ENCODE measurements around the gene ZNF750.

ZNF750 gene

DNA sequence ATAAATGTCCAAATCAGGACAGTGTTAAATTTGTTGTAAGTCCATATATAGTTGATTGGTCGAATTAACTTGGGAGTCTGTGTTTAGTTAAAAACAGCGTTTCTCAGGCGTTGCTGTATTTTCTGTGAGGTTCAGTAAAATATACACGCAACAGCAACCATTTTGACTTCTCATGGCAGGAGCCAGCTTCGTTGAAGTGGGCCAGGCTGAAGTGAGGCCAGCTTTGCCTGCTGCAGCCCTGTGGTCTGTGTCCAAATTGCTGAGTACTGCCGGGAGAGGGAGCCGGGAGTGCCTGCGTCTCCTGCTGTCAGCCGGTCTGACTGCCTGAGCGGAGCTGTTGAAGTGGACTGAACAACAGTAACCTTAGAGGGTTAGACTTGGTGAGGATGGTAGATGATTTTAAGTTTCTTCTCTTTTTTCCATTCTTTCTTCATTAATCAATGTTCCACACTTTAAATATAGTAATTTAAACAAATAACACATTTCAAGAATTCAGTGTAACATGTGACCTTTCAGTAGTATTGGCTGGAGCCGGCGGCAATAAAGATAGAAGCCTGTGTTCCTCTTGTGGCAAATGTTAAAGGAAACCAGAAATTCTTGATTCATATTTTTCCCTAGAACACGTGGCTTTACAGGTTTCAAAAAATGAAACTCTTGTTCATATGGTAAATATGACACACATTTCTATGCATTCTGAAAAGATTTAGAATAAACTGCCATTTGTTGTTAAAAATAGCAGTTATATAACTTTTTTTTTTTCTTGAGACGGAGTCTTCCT lies 37.0 kb upstream of the ZNF750 start:
- no peaks in the 10 kb centered on the region for H3K9me2 ChIP-seq (replicated peaks; ENCODE audit: insufficient read depth, low read length)
- H3F3A ChIP-seq (ENCODE audit: insufficient read depth), result no peaks in the 10 kb centered on the region; the same call in 1 of the 2 replicates
- no peak overlapping the region for H3K9ac ChIP-seq (ENCODE audit: low read length)
- TF ChIP-seq EZH2phosphoT487 (conservative IDR thresholded peaks at IDR 0.05; ENCODE audit: low read length), result no peak
- TF ChIP-seq, protein P1, sequence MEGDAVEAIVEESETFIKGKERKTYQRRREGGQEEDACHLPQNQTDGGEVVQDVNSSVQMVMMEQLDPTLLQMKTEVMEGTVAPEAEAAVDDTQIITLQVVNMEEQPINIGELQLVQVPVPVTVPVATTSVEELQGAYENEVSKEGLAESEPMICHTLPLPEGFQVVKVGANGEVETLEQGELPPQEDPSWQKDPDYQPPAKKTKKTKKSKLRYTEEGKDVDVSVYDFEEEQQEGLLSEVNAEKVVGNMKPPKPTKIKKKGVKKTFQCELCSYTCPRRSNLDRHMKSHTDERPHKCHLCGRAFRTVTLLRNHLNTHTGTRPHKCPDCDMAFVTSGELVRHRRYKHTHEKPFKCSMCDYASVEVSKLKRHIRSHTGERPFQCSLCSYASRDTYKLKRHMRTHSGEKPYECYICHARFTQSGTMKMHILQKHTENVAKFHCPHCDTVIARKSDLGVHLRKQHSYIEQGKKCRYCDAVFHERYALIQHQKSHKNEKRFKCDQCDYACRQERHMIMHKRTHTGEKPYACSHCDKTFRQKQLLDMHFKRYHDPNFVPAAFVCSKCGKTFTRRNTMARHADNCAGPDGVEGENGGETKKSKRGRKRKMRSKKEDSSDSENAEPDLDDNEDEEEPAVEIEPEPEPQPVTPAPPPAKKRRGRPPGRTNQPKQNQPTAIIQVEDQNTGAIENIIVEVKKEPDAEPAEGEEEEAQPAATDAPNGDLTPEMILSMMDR (IDR thresholded peaks at IDR 0.05; ENCODE audit: insufficient read depth, low read length, poor library complexity, severe bottlenecking), result no peak
- no peaks in the 10 kb centered on the region for H3K9me3 ChIP-seq (ENCODE audit: insufficient read depth, low read length)
- no peaks in the 10 kb centered on the region for H3K27me3 ChIP-seq (ENCODE audit: low read length)
- no peak overlapping the region for H3K27ac ChIP-seq (ENCODE audit: low read depth, low read length)
- H3K4me2 ChIP-seq (ENCODE audit: low read depth, low read length, poor library complexity, severe bottlenecking), result no peak overlapping the region
- H3K36me3 ChIP-seq (ENCODE audit: low read length), result no peaks in the 10 kb centered on the region
- no peak overlapping the region for H3K4me3 ChIP-seq (ENCODE audit: insufficient read depth, low read length, poor library complexity, severe bottlenecking)
- H3K79me2 ChIP-seq (ENCODE audit: insufficient read depth, low read length), result 0 out of 2 replicates have a peak, but pooled peaks cover 7% of the 10 kb centered on the region
- H4K20me1 ChIP-seq (ENCODE audit: low read depth, low read length), result no peaks in the 10 kb centered on the region
- no peak overlapping the region for H2AFZ ChIP-seq (ENCODE audit: low read depth, low read length, severe bottlenecking)

DNA sequence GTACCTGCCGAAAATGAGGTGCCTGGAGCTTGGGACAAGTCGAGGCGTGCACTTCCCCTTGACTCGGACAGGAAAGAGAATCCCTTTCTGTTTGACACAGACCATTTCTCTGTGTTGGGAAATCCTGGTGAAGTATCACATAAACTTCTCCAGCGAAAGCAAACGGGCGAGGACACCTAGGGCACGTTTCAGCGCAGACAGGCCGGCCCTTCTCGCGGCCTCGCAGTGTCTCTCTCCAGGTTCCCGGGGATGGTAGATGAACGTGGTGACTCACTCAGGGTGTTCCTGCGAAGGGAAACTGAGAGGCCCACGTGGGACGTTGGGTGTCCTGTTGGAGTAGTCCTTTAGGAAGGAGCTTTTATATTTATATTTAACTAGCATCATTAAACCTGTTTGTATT lies 36.3 kb upstream of the ZNF750 start:
- Histone ChIP-seq H4K20me1 (ENCODE audit: low read depth, low read length) (no peaks in the 10 kb centered on the region), H3K27me3 (ENCODE audit: low read length) (no peaks in the 10 kb centered on the region), H3K9me3 (ENCODE audit: insufficient read depth, low read length) (no peaks in the 10 kb centered on the region), H3K9me2 (replicated peaks; ENCODE audit: insufficient read depth, low read length) (no peaks in the 10 kb centered on the region), H3F3A (ENCODE audit: insufficient read depth) (no peaks in the 10 kb centered on the region; the same call in 1 of the 2 replicates), H3K36me3 (ENCODE audit: low read length) (no peaks in the 10 kb centered on the region), H2AFZ (ENCODE audit: low read depth, low read length, severe bottlenecking) (no peak overlapping the region), H3K79me2 (ENCODE audit: insufficient read depth, low read length) (0 out of 2 replicates have a peak, but pooled peaks cover 7% of the 10 kb centered on the region), H3K4me3 (ENCODE audit: insufficient read depth, low read length, poor library complexity, severe bottlenecking) (no peak overlapping the region), H3K27ac (ENCODE audit: low read depth, low read length) (no peak overlapping the region), H3K9ac (ENCODE audit: low read length) (no peak overlapping the region), H3K4me2 (ENCODE audit: low read depth, low read length, poor library complexity, severe bottlenecking) (no peak overlapping the region)
- TF ChIP-seq, protein P1 (IDR thresholded peaks at IDR 0.05; ENCODE audit: insufficient read depth, low read length, poor library complexity, severe bottlenecking), result no peak
- TF ChIP-seq EZH2phosphoT487 (conservative IDR thresholded peaks at IDR 0.05; ENCODE audit: low read length), result no peak

DNA sequence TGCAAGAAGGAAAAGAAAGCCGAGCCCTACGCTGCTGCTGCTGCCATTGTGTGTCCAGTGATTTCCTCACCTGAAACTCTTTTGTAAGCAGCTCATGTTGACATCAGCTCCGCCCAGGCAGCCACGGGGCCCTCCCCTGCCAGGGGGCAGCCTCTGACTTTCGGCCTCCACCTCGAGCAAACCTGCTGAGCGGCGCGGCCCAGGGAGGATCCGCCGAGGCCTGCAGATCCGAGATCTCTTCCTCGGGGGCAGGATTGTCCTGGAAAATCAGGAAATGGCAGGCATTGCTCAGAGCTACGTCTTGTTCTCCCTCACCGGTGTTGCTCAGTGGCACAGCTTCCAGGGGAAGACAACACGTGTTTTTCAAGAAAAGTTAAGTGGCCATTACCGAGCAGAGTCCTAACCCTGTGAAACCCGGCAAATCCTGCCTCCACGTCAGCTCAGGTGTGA lies 35.6 kb upstream of the ZNF750 start:
- Histone ChIP-seq H3K4me3 (ENCODE audit: insufficient read depth, low read length, poor library complexity, severe bottlenecking) (no peak overlapping the region), H3K36me3 (ENCODE audit: low read length) (no peaks in the 10 kb centered on the region), H3K79me2 (ENCODE audit: insufficient read depth, low read length) (0 out of 2 replicates have a peak, but pooled peaks cover 6% of the 10 kb centered on the region), H3K27me3 (ENCODE audit: low read length) (no peaks in the 10 kb centered on the region), H2AFZ (ENCODE audit: low read depth, low read length, severe bottlenecking) (no peak overlapping the region), H3K27ac (ENCODE audit: low read depth, low read length) (no peak overlapping the region), H3K4me2 (ENCODE audit: low read depth, low read length, poor library complexity, severe bottlenecking) (no peak overlapping the region), H3K9me3 (ENCODE audit: insufficient read depth, low read length) (no peaks in the 10 kb centered on the region), H4K20me1 (ENCODE audit: low read depth, low read length) (no peaks in the 10 kb centered on the region), H3K9me2 (replicated peaks; ENCODE audit: insufficient read depth, low read length) (no peaks in the 10 kb centered on the region), H3F3A (ENCODE audit: insufficient read depth) (no peaks in the 10 kb centered on the region; the same call in 1 of the 2 replicates), H3K9ac (ENCODE audit: low read length) (no peak overlapping the region)
- TF ChIP-seq, protein P1 (IDR thresholded peaks at IDR 0.05; ENCODE audit: insufficient read depth, low read length, poor library complexity, severe bottlenecking), result no peak
- TF ChIP-seq EZH2phosphoT487 (conservative IDR thresholded peaks at IDR 0.05; ENCODE audit: low read length), result no peak

Measured in SU-DHL-6 (cell line).